22Rv1 (cell line): ENCODE data around the gene WNT7A.

Source experiments
- H3K27ac ChIP-seq: fragments of 450-650 bp; 2 replicates; pipeline ENCODE4 v1.5.1; 2017
- CTCF ChIP-seq: fragments of 450-650 bp; IDR thresholded peaks from 2 replicates; pipeline ENCODE4 v1.5.1; 2017; ENCODE audit warnings: mild to moderate bottlenecking
- ZFX ChIP-seq: fragments of 450-650 bp; IDR thresholded peaks from 2 replicates; pipeline ENCODE4 v1.6.1; 2017; ENCODE audit warnings: antibody characterized with exemption, borderline replicate concordance

Gene WNT7A

GRCh38 chr3:13869761-13870343, 10.0 kb downstream of the WNT7A start:
- TF ChIP-seq CTCF (no peak), ZFX (no peak)
- no peak overlapping the region for H3K27ac ChIP-seq

GRCh38 chr3:13868844-13869724, 10.8 kb downstream of the WNT7A start:
- TF ChIP-seq CTCF, result no peak
- TF ChIP-seq ZFX, result no peak

GRCh38 chr3:13867732-13868131, 12.1 kb downstream of the WNT7A start:
- no peak for TF ChIP-seq CTCF
- TF ChIP-seq ZFX, result no peak
- H3K27ac ChIP-seq, result no peak overlapping the region

More at GRCh38 chr3:13868844-13869724, 10.8 kb downstream of the WNT7A start:
- no peak overlapping the region for H3K27ac ChIP-seq

- TF ChIP-seq CTCF, result no peak
- TF ChIP-seq ZFX, result no peak
- H3K27ac ChIP-seq, result no peak overlapping the region
Observed at GRCh38 chr3:13866041-13866965, 13.6 kb downstream of the WNT7A start.

- H3K27ac ChIP-seq, result no peak overlapping the region
- TF ChIP-seq CTCF (no peak), ZFX (no peak)
Observed at GRCh38 chr3:13865581-13865980, 14.3 kb downstream of the WNT7A start.

GRCh38 chr3:13865106-13865505, 14.8 kb downstream of the WNT7A start:
- no peak overlapping the region for H3K27ac ChIP-seq
- TF ChIP-seq ZFX, result no peak
- no peak for TF ChIP-seq CTCF
